ENCODE data around the gene MINDY1.
A peak's percentile ranks its signal among the peaks of the same experiment; 100 is the strongest.

MINDY1 gene
- total RNA-seq, result 16.1 to 24.4 (median 24.0) reads per million in 3 donors

DNA sequence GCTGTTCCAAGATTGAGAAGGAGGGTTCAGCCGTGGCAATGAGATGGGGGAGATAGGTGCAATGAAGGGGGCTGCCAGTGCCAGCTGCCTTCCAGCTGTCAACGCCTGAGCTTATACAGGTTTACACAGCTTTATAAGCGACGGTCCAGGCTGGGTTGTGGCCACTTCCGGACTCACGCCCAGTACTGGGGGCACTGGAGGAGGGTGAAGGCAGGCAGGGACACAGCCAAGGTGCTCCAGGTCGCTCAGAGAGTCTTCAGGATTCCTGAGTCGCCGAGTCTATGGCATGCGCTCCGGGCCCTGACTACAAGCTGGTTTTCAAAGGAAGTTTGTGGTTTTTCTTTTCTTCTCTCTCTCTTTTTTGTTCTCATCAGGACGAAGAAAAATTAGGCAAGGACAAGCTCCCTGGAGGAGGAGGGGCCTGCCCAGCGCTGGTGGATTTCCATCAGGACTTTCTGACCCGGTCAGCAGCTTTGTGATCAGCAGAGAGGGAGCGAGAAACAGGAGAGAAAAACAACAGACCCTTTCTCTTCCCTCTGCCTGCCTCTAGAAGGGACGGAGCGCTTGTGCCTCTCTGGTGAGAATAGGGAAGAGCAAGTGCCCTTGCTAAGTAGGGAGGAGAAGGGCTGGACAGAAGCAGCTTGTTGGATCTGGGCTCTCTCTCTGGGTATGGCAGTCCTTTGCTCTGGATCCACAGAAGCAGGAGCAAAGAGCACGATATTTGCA, at the start of gene MINDY1:
Gene MINDY1 (minus strand): TSS at position 576 of the 726 bp plus-strand sequence. CDS start 4,285 bp downstream, outside the sequence.
- peak in 2 of 3 donors; percentile 5 to 8 for DNase-seq
- no peaks in the 10 kb centered on the region for H3K9me3 ChIP-seq (ENCODE audit: control insufficient read depth, low read length)

DNA sequence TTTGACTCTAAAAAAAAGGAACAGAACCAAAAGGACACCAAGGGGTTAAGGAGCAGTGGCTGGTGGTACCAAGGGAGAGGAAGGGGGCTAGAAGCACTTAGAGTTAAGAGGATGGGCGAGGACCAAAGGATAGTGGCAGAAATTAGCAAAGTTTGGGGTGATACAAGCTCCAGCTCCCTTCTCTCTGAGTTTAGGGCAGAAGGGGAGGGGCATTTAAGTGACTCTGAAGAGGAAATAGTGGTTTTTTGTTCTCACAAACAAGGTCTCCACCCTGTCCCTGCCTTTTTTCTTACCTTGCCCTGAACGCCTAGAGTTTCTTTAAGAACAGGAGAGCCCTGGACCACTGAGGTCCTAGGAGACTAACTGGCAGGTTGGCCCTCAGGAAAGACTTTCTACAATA, 49.4 kb upstream of the MINDY1 start:
- Histone ChIP-seq H3K9me3 (ENCODE audit: control insufficient read depth, low read length) (no peaks in the 10 kb centered on the region), H3K36me3 (ENCODE audit: control insufficient read depth, insufficient read depth, low read length) (peaks cover 42% of the 10 kb centered on the region), H3K4me3 (ENCODE audit: insufficient read depth, low read depth, low read length, poor library complexity, severe bottlenecking) (peak overlapping the region; percentile 88), H3K27ac (ENCODE audit: insufficient read depth, low read length, poor library complexity, severe bottlenecking) (peak overlapping the region; percentile 98), H3K4me1 (ENCODE audit: control insufficient read depth, insufficient read depth, low read length, poor library complexity, severe bottlenecking) (peaks cover 52% of the 10 kb centered on the region), H3K27me3 (replicated peaks; ENCODE audit: control insufficient read depth, insufficient read depth, low read length, poor library complexity, severe bottlenecking) (no peaks in the 10 kb centered on the region)
- DNase-seq, result no peak

More for the DNA sequence above, at the start of gene MINDY1:
- H3K36me3 ChIP-seq (ENCODE audit: control insufficient read depth, insufficient read depth, low read length), result peaks cover 4% of the 10 kb centered on the region
- peak within 1 kb of the TSS; percentile 94 for H3K27ac ChIP-seq (ENCODE audit: insufficient read depth, low read length, poor library complexity, severe bottlenecking)
- no peaks in the 10 kb centered on the region for H3K27me3 ChIP-seq (replicated peaks; ENCODE audit: control insufficient read depth, insufficient read depth, low read length, poor library complexity, severe bottlenecking)
- H3K4me3 ChIP-seq (ENCODE audit: insufficient read depth, low read depth, low read length, poor library complexity, severe bottlenecking), result peak within 1 kb of the TSS; percentile 67
- H3K4me1 ChIP-seq (ENCODE audit: control insufficient read depth, insufficient read depth, low read length, poor library complexity, severe bottlenecking), result peaks cover 50% of the 10 kb centered on the region

- Histone ChIP-seq H3K27ac (ENCODE audit: insufficient read depth, low read length, poor library complexity, severe bottlenecking) (peak overlapping the region; percentile 98), H3K9me3 (ENCODE audit: control insufficient read depth, low read length) (no peaks in the 10 kb centered on the region), H3K27me3 (replicated peaks; ENCODE audit: control insufficient read depth, insufficient read depth, low read length, poor library complexity, severe bottlenecking) (no peaks in the 10 kb centered on the region), H3K36me3 (ENCODE audit: control insufficient read depth, insufficient read depth, low read length) (peaks cover 45% of the 10 kb centered on the region), H3K4me1 (ENCODE audit: control insufficient read depth, insufficient read depth, low read length, poor library complexity, severe bottlenecking) (peaks cover 52% of the 10 kb centered on the region), H3K4me3 (ENCODE audit: insufficient read depth, low read depth, low read length, poor library complexity, severe bottlenecking) (peak overlapping the region; percentile 88)
- DNase-seq, result no peak
These were observed 48.9 kb upstream of the MINDY1 start for GRCh38 chr1:151055581-151055980.

DNA sequence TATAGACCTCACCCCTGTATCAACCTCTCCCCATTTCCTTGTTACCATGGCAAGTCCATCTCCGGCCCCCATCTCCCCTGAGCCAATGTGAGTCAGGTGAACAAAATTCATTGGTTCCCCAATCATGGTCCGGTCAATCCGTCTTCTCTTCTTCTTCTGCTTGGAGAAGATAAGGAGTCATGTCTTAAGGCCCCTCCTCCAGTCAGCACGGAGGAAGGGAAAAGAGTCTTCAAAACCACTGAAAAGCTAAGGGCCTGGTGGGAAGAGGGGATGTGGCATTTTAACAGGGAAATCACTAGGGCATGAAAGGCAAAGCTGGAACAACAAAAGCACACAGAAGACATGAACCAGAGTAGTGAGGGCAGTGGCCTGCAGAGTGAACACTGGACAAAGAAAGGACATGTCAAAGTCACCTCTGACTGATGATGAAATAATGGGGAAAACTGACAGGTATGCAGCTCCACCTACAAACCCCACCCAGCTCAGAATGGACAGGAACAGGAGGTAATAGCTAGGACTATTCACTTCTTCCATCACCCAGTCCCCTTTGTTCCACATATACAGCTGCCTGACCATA, 48.4 kb upstream of the MINDY1 start:
- Histone ChIP-seq H3K4me3 (ENCODE audit: insufficient read depth, low read depth, low read length, poor library complexity, severe bottlenecking) (peak overlapping the region; percentile 88), H3K27ac (ENCODE audit: insufficient read depth, low read length, poor library complexity, severe bottlenecking) (peak overlapping the region; percentile 98), H3K9me3 (ENCODE audit: control insufficient read depth, low read length) (no peaks in the 10 kb centered on the region), H3K4me1 (ENCODE audit: control insufficient read depth, insufficient read depth, low read length, poor library complexity, severe bottlenecking) (peaks cover 46% of the 10 kb centered on the region), H3K36me3 (ENCODE audit: control insufficient read depth, insufficient read depth, low read length) (peaks cover 45% of the 10 kb centered on the region), H3K27me3 (replicated peaks; ENCODE audit: control insufficient read depth, insufficient read depth, low read length, poor library complexity, severe bottlenecking) (no peaks in the 10 kb centered on the region)
- no peak for DNase-seq

- Histone ChIP-seq H3K27ac (ENCODE audit: insufficient read depth, low read length, poor library complexity, severe bottlenecking) (peak overlapping the region; percentile 4), H3K36me3 (ENCODE audit: control insufficient read depth, insufficient read depth, low read length) (peaks cover 43% of the 10 kb centered on the region), H3K4me3 (ENCODE audit: insufficient read depth, low read depth, low read length, poor library complexity, severe bottlenecking) (no peak overlapping the region), H3K27me3 (replicated peaks; ENCODE audit: control insufficient read depth, insufficient read depth, low read length, poor library complexity, severe bottlenecking) (no peaks in the 10 kb centered on the region), H3K9me3 (ENCODE audit: control insufficient read depth, low read length) (no peaks in the 10 kb centered on the region), H3K4me1 (ENCODE audit: control insufficient read depth, insufficient read depth, low read length, poor library complexity, severe bottlenecking) (peaks cover 51% of the 10 kb centered on the region)
- no peak for DNase-seq
These were observed 44.8 kb upstream of the MINDY1 start for GRCh38 chr1:151051356-151052009.

DNA sequence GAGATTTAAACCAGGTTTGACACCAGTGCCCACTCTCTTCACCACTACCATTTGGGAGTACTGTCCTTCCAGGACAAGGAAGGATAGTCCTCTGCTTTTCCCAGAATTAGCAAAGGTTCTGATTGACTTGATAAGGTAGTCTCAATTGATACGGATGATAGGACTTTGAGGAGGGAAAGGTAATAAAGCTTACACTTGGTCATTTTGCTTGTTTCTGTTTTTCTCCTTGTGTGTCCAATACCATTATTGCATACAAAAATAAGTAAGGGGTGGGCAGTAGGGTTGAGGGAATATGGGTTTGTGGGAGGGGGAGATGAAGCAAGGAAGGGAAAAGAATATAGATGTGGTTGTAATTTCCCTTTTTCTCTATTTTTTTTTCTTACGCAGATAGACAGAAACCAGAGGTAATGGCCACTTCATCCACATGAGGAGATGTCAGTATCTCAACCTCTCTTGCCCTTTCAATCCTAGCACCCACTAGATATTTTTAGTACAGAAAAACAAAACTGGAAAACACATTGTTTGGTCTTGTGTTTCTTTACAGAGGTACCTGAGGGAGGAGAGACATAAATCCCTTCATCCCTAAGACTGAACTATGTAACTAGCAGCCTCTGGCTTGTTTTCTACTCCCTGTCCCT, 43.5 kb upstream of the MINDY1 start:
- Histone ChIP-seq H3K27me3 (replicated peaks; ENCODE audit: control insufficient read depth, insufficient read depth, low read length, poor library complexity, severe bottlenecking) (no peaks in the 10 kb centered on the region), H3K9me3 (ENCODE audit: control insufficient read depth, low read length) (no peaks in the 10 kb centered on the region), H3K27ac (ENCODE audit: insufficient read depth, low read length, poor library complexity, severe bottlenecking) (no peak overlapping the region), H3K36me3 (ENCODE audit: control insufficient read depth, insufficient read depth, low read length) (peaks cover 38% of the 10 kb centered on the region), H3K4me3 (ENCODE audit: insufficient read depth, low read depth, low read length, poor library complexity, severe bottlenecking) (no peak overlapping the region), H3K4me1 (ENCODE audit: control insufficient read depth, insufficient read depth, low read length, poor library complexity, severe bottlenecking) (peaks cover 43% of the 10 kb centered on the region)
- DNase-seq, result no peak

GRCh38 chr1:151049458-151049857, 42.8 kb upstream of the MINDY1 start:
- DNase-seq, result no peak
- Histone ChIP-seq H3K36me3 (ENCODE audit: control insufficient read depth, insufficient read depth, low read length) (peaks cover 31% of the 10 kb centered on the region), H3K4me3 (ENCODE audit: insufficient read depth, low read depth, low read length, poor library complexity, severe bottlenecking) (no peak overlapping the region), H3K27ac (ENCODE audit: insufficient read depth, low read length, poor library complexity, severe bottlenecking) (no peak overlapping the region), H3K4me1 (ENCODE audit: control insufficient read depth, insufficient read depth, low read length, poor library complexity, severe bottlenecking) (peaks cover 36% of the 10 kb centered on the region), H3K27me3 (replicated peaks; ENCODE audit: control insufficient read depth, insufficient read depth, low read length, poor library complexity, severe bottlenecking) (no peaks in the 10 kb centered on the region), H3K9me3 (ENCODE audit: control insufficient read depth, low read length) (no peaks in the 10 kb centered on the region)

DNA sequence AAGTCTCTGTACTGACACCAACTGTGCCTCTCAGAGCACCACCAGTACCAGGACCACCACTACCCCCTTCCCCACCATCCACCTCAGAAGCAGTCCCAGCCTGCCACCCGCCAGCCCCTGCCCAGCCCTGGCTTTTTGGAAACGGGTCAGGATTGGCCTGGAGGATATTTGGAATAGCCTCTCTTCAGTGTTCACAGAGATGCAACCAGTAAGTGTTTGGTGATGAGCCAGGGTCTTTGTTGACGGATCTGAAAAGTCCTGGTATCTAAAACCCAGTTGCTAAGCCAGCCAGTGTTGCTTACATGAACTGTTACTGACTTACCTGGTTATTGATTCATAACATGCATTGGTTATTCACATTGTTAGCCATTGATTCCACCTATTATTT, 41.9 kb upstream of the MINDY1 start:
- no peaks in the 10 kb centered on the region for H3K27me3 ChIP-seq (replicated peaks; ENCODE audit: control insufficient read depth, insufficient read depth, low read length, poor library complexity, severe bottlenecking)
- H3K36me3 ChIP-seq (ENCODE audit: control insufficient read depth, insufficient read depth, low read length), result peaks cover 23% of the 10 kb centered on the region
- no peaks in the 10 kb centered on the region for H3K9me3 ChIP-seq (ENCODE audit: control insufficient read depth, low read length)
- peak overlapping the region; percentile 74 for H3K4me3 ChIP-seq (ENCODE audit: insufficient read depth, low read depth, low read length, poor library complexity, severe bottlenecking)
- DNase-seq, result no peak
- peak overlapping the region; percentile 82 for H3K27ac ChIP-seq (ENCODE audit: insufficient read depth, low read length, poor library complexity, severe bottlenecking)
- peaks cover 30% of the 10 kb centered on the region for H3K4me1 ChIP-seq (ENCODE audit: control insufficient read depth, insufficient read depth, low read length, poor library complexity, severe bottlenecking)

DNA sequence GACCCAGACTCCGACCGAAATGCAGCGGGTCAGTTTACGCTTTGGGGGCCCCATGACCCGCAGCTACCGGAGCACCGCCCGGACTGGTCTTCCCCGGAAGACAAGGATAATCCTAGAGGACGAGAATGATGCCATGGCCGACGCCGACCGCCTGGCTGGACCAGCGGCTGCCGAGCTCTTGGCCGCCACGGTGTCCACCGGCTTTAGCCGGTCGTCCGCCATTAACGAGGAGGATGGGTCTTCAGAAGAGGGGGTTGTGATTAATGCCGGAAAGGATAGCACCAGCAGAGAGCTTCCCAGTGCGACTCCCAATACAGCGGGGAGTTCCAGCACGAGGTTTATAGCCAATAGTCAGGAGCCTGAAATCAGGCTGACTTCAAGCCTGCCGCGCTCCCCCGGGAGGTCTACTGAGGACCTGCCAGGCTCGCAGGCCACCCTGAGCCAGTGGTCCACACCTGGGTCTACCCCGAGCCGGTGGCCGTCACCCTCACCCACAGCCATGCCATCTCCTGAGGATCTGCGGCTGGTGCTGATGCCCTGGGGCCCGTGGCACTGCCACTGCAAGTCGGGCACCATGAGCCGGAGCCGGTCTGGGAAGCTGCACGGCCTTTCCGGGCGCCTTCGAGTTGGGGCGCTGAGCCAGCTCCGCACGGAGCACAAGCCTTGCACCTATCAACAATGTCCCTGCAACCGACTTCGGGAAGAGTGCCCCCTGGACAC, 41.4 kb upstream of the MINDY1 start:
- peaks cover 18% of the 10 kb centered on the region for H3K36me3 ChIP-seq (ENCODE audit: control insufficient read depth, insufficient read depth, low read length)

More for the DNA sequence above, 41.4 kb upstream of the MINDY1 start:
- Histone ChIP-seq H3K27me3 (replicated peaks; ENCODE audit: control insufficient read depth, insufficient read depth, low read length, poor library complexity, severe bottlenecking) (no peaks in the 10 kb centered on the region), H3K4me1 (ENCODE audit: control insufficient read depth, insufficient read depth, low read length, poor library complexity, severe bottlenecking) (peaks cover 25% of the 10 kb centered on the region), H3K4me3 (ENCODE audit: insufficient read depth, low read depth, low read length, poor library complexity, severe bottlenecking) (peak overlapping the region; percentile 74), H3K27ac (ENCODE audit: insufficient read depth, low read length, poor library complexity, severe bottlenecking) (peak overlapping the region; percentile 82), H3K9me3 (ENCODE audit: control insufficient read depth, low read length) (no peaks in the 10 kb centered on the region)
- peak in 1 of 3 donors; percentile 11 for DNase-seq
